ENCODE measurements around the gene TTLL9.

The TTLL9 gene

DNA sequence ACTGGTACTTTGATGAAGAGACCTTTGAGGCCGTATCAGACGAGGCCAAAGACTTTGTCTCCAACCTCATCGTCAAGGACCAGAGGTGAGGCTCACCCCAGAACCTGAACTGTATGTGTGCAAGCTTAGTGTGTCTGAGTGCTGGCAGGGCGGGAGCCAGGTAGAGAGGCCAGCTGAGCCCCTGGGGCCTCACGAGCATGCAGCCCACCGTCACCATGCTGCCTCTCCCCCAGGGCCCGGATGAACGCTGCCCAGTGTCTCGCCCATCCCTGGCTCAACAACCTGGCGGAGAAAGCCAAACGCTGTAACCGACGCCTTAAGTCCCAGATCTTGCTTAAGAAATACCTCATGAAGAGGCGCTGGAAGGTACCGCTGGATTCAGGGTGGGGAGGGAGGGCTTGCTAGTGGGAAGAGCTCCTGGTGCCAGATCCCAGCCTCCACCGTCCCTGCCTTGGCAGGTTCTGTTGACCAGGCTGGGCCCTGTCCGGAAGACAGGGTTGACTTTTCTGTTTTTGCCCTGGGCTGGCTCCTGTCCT is 38.6 kb upstream of the TTLL9 start:
- DNase-seq (ENCODE audit: extremely low read depth, low read depth) = no peak
- TF ChIP-seq, protein P1, sequence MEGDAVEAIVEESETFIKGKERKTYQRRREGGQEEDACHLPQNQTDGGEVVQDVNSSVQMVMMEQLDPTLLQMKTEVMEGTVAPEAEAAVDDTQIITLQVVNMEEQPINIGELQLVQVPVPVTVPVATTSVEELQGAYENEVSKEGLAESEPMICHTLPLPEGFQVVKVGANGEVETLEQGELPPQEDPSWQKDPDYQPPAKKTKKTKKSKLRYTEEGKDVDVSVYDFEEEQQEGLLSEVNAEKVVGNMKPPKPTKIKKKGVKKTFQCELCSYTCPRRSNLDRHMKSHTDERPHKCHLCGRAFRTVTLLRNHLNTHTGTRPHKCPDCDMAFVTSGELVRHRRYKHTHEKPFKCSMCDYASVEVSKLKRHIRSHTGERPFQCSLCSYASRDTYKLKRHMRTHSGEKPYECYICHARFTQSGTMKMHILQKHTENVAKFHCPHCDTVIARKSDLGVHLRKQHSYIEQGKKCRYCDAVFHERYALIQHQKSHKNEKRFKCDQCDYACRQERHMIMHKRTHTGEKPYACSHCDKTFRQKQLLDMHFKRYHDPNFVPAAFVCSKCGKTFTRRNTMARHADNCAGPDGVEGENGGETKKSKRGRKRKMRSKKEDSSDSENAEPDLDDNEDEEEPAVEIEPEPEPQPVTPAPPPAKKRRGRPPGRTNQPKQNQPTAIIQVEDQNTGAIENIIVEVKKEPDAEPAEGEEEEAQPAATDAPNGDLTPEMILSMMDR (IDR thresholded peaks at IDR 0.05; ENCODE audit: low read depth, low read length, missing control alignments) = no peak
- H3K4me3 ChIP-seq (replicated peaks; ENCODE audit: low read depth, low read length) = no peak overlapping the region

DNA sequence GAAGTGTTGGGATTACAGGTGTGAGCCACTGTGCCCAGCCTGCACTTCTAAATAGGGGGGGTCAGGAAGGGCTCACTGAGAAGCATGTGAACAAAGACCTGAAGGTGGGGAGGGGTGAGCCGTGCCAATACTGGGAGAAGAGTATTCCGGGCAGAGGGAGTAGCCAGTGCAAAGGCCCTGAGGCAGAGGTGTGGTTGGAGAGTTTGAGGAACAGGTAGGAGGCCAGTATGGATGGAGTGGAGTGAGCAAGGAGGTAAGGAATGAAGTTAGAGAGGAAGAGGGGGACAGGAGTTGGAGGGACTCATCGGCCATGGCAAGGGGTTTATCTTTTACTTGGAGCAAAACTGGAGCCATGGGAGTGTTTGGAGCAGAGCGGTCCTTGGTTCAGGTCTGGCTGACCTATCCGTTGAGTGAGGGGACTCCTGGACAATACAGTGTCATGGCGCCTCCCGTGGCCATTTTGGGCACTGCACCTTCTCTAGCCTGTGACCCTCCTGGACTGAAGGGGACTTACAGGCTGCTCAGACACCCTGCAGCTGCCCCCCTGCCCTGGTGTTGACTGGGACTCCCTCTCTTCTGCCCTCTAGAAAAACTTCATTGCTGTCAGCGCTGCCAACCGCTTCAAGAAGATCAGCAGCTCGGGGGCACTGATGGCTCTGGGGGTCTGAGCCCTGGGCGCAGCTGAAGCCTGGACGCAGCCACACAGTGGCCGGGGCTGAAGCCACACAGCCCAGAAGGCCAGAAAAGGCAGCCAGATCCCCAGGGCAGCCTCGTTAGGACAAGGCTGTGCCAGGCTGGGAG is 37.1 kb upstream of the TTLL9 start:
- no peak overlapping the region for H3K4me3 ChIP-seq (replicated peaks; ENCODE audit: low read depth, low read length)
- no peak for DNase-seq (ENCODE audit: extremely low read depth, low read depth)
- TF ChIP-seq, protein P1 (IDR thresholded peaks at IDR 0.05; ENCODE audit: low read depth, low read length, missing control alignments) = peak; percentile 93

DNA sequence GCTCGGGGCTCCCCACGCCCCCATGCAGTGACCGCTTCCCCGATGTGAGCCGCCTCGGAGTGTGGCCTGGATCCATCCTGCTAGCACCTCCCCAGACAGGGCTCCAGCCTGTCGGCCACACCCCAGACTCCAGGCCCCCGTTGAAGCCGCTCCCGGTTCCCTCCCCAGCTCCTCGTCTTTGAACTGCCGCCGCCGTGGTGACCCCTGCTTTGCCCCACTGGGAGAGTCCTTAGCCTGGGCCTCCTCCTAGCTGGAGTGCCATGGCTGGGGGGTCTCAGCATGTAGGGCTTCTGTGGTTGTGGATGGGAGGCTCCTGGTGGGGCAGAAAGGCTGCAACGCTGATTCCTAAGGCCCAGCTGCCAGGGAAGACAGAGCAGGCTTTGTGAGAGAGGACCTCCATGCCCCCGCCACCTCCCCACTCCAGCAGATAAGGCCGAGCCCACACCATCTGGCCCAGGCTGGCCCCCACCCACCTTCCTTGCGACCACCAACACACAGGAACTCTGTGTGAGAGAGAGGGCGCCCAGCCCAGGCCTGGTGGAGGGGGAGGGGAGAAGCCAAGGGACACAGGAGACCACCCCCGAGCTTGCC is 36.4 kb upstream of the TTLL9 start:
- H3K4me3 ChIP-seq (replicated peaks; ENCODE audit: low read depth, low read length) = no peak overlapping the region
- TF ChIP-seq, protein P1 (IDR thresholded peaks at IDR 0.05; ENCODE audit: low read depth, low read length, missing control alignments) = no peak
- DNase-seq (ENCODE audit: extremely low read depth, low read depth) = no peak

DNA sequence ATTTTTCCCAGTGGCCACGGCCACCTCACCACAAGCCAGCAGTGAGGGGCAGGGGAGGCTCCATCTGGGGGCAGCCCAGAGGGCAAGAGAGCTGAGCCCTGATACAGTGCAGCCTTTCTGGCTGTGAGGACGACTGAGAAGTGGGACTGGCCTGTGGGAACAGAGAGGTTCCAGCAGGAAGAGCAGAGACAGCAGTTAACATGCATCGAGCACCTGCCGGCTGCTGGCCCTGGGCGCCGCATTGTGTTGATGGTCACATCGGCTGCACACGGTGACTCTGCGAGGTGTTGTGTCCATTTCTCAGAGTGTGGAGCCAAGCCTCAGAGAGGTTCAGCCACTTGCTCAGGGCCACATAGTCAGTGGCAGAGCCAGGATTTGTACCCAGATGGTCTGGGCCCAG is 34.9 kb upstream of the TTLL9 start:
- H3K4me3 ChIP-seq (replicated peaks; ENCODE audit: low read depth, low read length) = no peak overlapping the region
- DNase-seq (ENCODE audit: extremely low read depth, low read depth) = no peak
- TF ChIP-seq, protein P1 (IDR thresholded peaks at IDR 0.05; ENCODE audit: low read depth, low read length, missing control alignments) = no peak

DNA sequence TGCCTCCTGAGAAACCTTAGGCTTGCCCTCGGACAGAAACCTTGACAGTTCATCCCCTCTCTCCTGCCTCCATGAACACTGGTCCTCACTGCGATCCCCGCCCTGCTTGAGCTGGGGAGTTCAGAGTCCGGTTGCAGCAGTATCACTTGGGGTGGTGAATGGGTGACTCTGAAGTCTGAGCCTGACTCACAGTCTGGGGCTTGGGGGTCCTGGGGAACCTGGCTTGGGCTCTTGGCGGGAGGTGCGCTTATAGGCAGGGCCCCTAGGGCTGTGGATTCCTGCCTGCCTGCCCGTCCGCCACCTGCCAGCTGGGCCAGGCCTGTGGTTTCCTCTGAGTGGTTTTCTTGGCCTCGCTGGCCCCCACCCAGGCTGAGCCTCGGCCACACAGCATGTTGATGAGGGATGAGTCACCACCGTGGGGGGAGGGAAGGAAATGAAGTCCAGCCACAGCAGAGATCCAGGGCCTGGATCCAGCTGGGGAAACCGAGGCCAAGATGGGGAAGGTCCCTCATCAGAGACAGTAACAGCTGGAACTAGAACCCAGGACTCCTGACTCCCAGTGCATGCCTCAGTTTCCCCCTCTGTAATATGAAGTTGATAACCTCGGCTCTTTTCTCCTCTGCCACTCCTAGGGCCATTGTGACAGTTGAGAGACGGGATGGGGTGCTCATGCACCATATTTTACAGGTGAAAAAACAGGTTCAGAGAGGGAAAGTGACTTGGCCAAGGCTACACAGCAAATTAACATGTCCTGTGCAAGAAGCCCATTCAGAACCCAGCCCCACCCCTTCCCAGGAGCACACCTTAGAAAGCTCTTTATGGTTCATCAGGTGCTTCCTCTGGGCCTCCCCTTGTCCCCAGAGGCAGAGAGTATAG is 34.2 kb upstream of the TTLL9 start:
- TF ChIP-seq, protein P1 (IDR thresholded peaks at IDR 0.05; ENCODE audit: low read depth, low read length, missing control alignments) = no peak
- no peak overlapping the region for H3K4me3 ChIP-seq (replicated peaks; ENCODE audit: low read depth, low read length)
- DNase-seq (ENCODE audit: extremely low read depth, low read depth) = peak; percentile 75

DNA sequence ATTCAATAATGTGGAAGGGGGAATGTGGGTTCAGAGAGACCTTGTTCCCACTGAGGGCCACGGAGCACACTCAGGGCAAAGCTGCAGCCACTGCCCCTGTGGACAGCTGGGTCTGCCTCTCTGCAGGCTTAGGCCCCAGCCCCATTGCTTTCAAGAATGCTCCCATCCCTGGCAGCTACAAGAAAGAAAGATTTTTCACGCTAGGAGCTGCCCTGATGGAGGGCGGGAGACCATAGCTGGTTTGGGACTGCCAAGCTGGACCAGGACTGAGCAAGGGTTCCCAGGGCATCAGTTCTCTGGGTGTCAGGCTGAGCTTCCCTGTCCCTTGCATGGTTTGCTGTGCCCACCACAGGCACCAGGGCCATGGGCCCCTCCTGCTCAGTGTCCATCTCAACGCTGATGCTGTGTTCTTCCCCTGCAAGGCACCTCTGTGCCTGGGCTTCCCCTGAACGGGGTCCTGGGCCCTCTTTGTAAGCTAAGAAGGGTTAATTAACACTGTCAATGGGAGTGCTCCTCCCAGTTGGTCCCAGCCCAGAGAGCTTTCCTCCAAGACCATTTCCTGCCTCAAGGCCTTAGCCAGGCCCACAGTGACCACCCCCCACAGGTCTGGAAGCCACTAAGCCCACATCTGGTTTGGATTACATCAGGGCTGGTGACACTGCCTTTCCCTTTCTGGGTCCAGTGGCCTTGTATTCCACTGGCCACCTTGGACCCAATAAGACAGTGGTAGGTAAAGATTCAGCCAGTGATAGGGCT is 33.4 kb upstream of the TTLL9 start:
- no peak for DNase-seq (ENCODE audit: extremely low read depth, low read depth)
- TF ChIP-seq, protein P1 (IDR thresholded peaks at IDR 0.05; ENCODE audit: low read depth, low read length, missing control alignments) = no peak
- H3K4me3 ChIP-seq (replicated peaks; ENCODE audit: low read depth, low read length) = no peak overlapping the region
